H1 (cell line): ENCODE results near the gene CFAP100. TPM values are rescaled to one million over a fixed set of nuclear protein-coding genes. Genes with fewer than 3 reads are reported as not detected.

Experiments used
- CTCF ChIA-PET: fragments of 300-600 bp; sonication (Branson Sonifier 250); formaldehyde crosslinking; loops from one replicate; lab custom pipeline; 2021; ENCODE audit not compliant: partially characterized antibody; lab: Charles Lee
- POLR2A ChIA-PET: fragments of 300-600 bp; sonication (Branson Sonifier 250); formaldehyde crosslinking; loops from one replicate; lab custom pipeline; 2021; ENCODE audit warnings: inconsistent platforms; ENCODE audit not compliant: partially characterized antibody; lab: Charles Lee
- DNase-seq, 2 experiments: peaks; one replicate each; pipeline versions ENCODE4 v3.0.0 to v3.0.0-alpha.2; 2010 to 2022; ENCODE audit warnings: low spot score in 2 of 2, low read depth in 1 of 2, mixed read lengths in 1 of 2
- FAIRE-seq: peaks from 2 replicates; lab custom pipeline; 2011; peaks lifted over from hg19 to GRCh38; lab: Jason Lieb, UNC
- H2AFZ ChIP-seq: 2 replicates; pipeline ENCODE4 v1.8.1; 2012; ENCODE audit warnings: low read length, inconsistent platforms
- H2AK5ac ChIP-seq: 2 replicates; pipeline ENCODE4 v1.6.1; 2013; ENCODE audit warnings: low read depth, low read length
- H2BK120ac ChIP-seq: replicated peaks from 2 replicates; pipeline ENCODE3; 2013; ENCODE audit warnings: low read depth, low read length, inconsistent platforms
- H2BK12ac ChIP-seq: 2 replicates; pipeline ENCODE4 v1.6.1; 2013; ENCODE audit warnings: low read depth, low read length
- H2BK15ac ChIP-seq: 2 replicates; pipeline ENCODE4 v1.6.1; 2013; ENCODE audit warnings: low read length
- H2BK20ac ChIP-seq: 2 replicates; pipeline ENCODE4 v1.6.1; 2013; ENCODE audit warnings: low read length
- H2BK5ac ChIP-seq: 2 replicates; pipeline ENCODE4 v1.6.1; 2013; ENCODE audit warnings: low read depth, low read length
- H3K14ac ChIP-seq: 2 replicates; pipeline ENCODE4 v1.6.1; 2013; ENCODE audit warnings: inconsistent platforms; ENCODE audit not compliant: insufficient read length
- H3K18ac ChIP-seq: 2 replicates; pipeline ENCODE4 v1.6.1; 2013; ENCODE audit warnings: low read length; ENCODE audit errors: extremely low read depth
- H3K23ac ChIP-seq: 2 replicates; pipeline ENCODE4 v1.6.1; 2013; ENCODE audit warnings: inconsistent platforms; ENCODE audit not compliant: insufficient read length
- H3K23me2 ChIP-seq: 2 replicates; pipeline ENCODE4 v1.6.1; 2013; ENCODE audit warnings: low read depth, low read length
- H3K27ac ChIP-seq: 2 replicates; pipeline ENCODE4 v1.6.1; 2011; ENCODE audit warnings: low read depth, low read length, inconsistent platforms
- H3K27me3 ChIP-seq, 4 experiments: replicated peaks in 1 of 4; 1 replicate in 1 of 4; 2 replicates in 3 of 4; pipeline versions ENCODE4 v1.6.1 to v1.8.1; 2011 to 2013; ENCODE audit warnings: low read length in 3 of 4, mild to moderate bottlenecking in 3 of 4, inconsistent platforms in 2 of 4, mixed read lengths in 2 of 4, moderate library complexity in 1 of 4; ENCODE audit not compliant: control insufficient read depth in 3 of 4, insufficient read depth in 3 of 4; ENCODE audit errors: extremely low read depth in 1 of 4
- H3K36me3 ChIP-seq, 4 experiments: 2 replicates each; pipeline versions ENCODE4 v1.6.1 to v1.8.1; 2011 to 2013; ENCODE audit warnings: mild to moderate bottlenecking in 4 of 4, low read length in 3 of 4, moderate library complexity in 2 of 4, control low read depth in 1 of 4, inconsistent platforms in 1 of 4; ENCODE audit not compliant: insufficient read depth in 4 of 4, control insufficient read depth in 2 of 4
- H3K4ac ChIP-seq: replicated peaks from 2 replicates; pipeline ENCODE3; 2013; ENCODE audit warnings: low read length, low read depth, mixed read lengths, inconsistent platforms; ENCODE audit not compliant: insufficient read length
- H3K4me1 ChIP-seq, 4 experiments: replicated peaks in 1 of 4; 1 replicate in 1 of 4; 2 replicates in 3 of 4; pipeline versions ENCODE4 v1.6.1 to v1.8.1; 2011 to 2013; ENCODE audit warnings: low read length in 3 of 4, inconsistent platforms in 2 of 4, mixed read lengths in 1 of 4; ENCODE audit not compliant: insufficient read depth in 4 of 4, control insufficient read depth in 3 of 4
- H3K4me2 ChIP-seq, 2 experiments: 2 replicates each; pipeline versions ENCODE4 v1.6.1 to v1.8.1; 2011 to 2013; ENCODE audit warnings: low read depth in 2 of 2, low read length in 2 of 2, control low read depth in 1 of 2, inconsistent platforms in 1 of 2, mild to moderate bottlenecking in 1 of 2; ENCODE audit not compliant: insufficient read depth in 1 of 2
- H3K4me3 ChIP-seq, 4 experiments: fragments of 200-600, 300-600 bp in 1 of 4; sonication (generic), shearing (Covaris generic), sonication (Bioruptor Twin) in 1 of 4; 2 replicates each; pipeline versions ENCODE4 v1.5.1 to v1.8.1; 2011 to 2016; ENCODE audit warnings: low read length in 4 of 4, low read depth in 3 of 4, control low read depth in 2 of 4, inconsistent platforms in 2 of 4, mild to moderate bottlenecking in 2 of 4, mixed read lengths in 1 of 4, moderate library complexity in 1 of 4; ENCODE audit not compliant: insufficient read depth in 2 of 4; ENCODE audit errors: extremely low read depth in 1 of 4
- H3K56ac ChIP-seq: replicated peaks from 2 replicates; pipeline ENCODE3; 2013; ENCODE audit warnings: low read depth, mild to moderate bottlenecking, mixed read lengths, low read length, inconsistent platforms; ENCODE audit not compliant: insufficient read length
- H3K79me1 ChIP-seq: 2 replicates; pipeline ENCODE4 v1.6.1; 2013; ENCODE audit warnings: low read depth, low read length, control low read depth
- H3K79me2 ChIP-seq, 2 experiments: 2 replicates each; pipeline versions ENCODE4 v1.6.1 to v1.8.1; 2012 to 2013; ENCODE audit warnings: low read length in 2 of 2, mild to moderate bottlenecking in 2 of 2, inconsistent platforms in 1 of 2; ENCODE audit not compliant: insufficient read depth in 2 of 2, control insufficient read depth in 1 of 2
- H3K9ac ChIP-seq, 4 experiments: replicated peaks in 1 of 4; 1 replicate in 1 of 4; 2 replicates in 3 of 4; pipeline versions ENCODE4 v1.6.1 to v1.8.1; 2011 to 2013; ENCODE audit warnings: low read depth in 3 of 4, low read length in 3 of 4, control low read depth in 2 of 4, mild to moderate bottlenecking in 2 of 4, moderate library complexity in 2 of 4, inconsistent platforms in 1 of 4; ENCODE audit errors: extremely low read depth in 1 of 4
- H3K9me3 ChIP-seq, 2 experiments: 2 replicates each; pipeline versions ENCODE4 v1.6.1 to v1.8.1; 2012 to 2013; ENCODE audit warnings: mild to moderate bottlenecking in 2 of 2, moderate library complexity in 2 of 2, control low read depth in 1 of 2, inconsistent platforms in 1 of 2, low read depth in 1 of 2, low read length in 1 of 2, mixed read lengths in 1 of 2; ENCODE audit not compliant: insufficient read depth in 2 of 2
- H4K20me1 ChIP-seq, 2 experiments: replicated peaks in 1 of 2; 2 replicates each; pipeline versions ENCODE3 to v1.8.1; 2011 to 2013; ENCODE audit warnings: inconsistent platforms in 2 of 2, low read length in 2 of 2, mild to moderate bottlenecking in 1 of 2; ENCODE audit not compliant: insufficient read depth in 2 of 2, control insufficient read depth in 1 of 2
- H4K5ac ChIP-seq: 2 replicates; pipeline ENCODE4 v1.6.1; 2013; ENCODE audit warnings: low read length, low read depth, mixed read lengths, inconsistent platforms; ENCODE audit not compliant: insufficient read length
- H4K8ac ChIP-seq: 2 replicates; pipeline ENCODE4 v1.8.0; 2013; ENCODE audit warnings: mild to moderate bottlenecking, moderate library complexity, low read length, inconsistent platforms; ENCODE audit not compliant: insufficient read depth; ENCODE audit errors: extremely low read depth
- H4K91ac ChIP-seq: replicated peaks from 2 replicates; pipeline ENCODE3; 2013; ENCODE audit warnings: low read length, mixed read lengths, inconsistent platforms; ENCODE audit not compliant: insufficient read length
- ASH2L ChIP-seq: fragments of 200-600, 300-600 bp; sonication (generic); IDR thresholded peaks from one replicate; pipeline ENCODE4 v1.7.1; 2017; ENCODE audit warnings: low read length
- BACH1 ChIP-seq: IDR thresholded peaks from 2 replicates; pipeline ENCODE4 v1.6.1; 2012; ENCODE audit warnings: low read length, improper control_type of control experiment
- EGR1 ChIP-seq: IDR thresholded peaks from 2 replicates; pipeline ENCODE4 v1.6.1; 2011; ENCODE audit warnings: low read depth, low read length, borderline replicate concordance
- FOSL1 ChIP-seq: IDR thresholded peaks from 2 replicates; pipeline ENCODE4 v1.6.1; 2011; ENCODE audit warnings: mild to moderate bottlenecking, low read depth, low read length, moderate library complexity; ENCODE audit not compliant: insufficient read depth
- JUND ChIP-seq: IDR thresholded peaks from 2 replicates; pipeline ENCODE4 v1.6.1; 2011; ENCODE audit warnings: mild to moderate bottlenecking, improper control_type of control experiment, low read length
- KDM5A ChIP-seq: fragments of 200-600 bp; IDR thresholded peaks from 2 replicates; pipeline ENCODE4 v1.7.1; 2012; ENCODE audit warnings: mild to moderate bottlenecking, low read length, inconsistent platforms, mixed read lengths
- PHF8 ChIP-seq: fragments of 200-600 bp; sonication (generic); conservative IDR thresholded peaks from 2 replicates; pipeline ENCODE4 v1.7.1; 2012; ENCODE audit warnings: low read depth, mild to moderate bottlenecking, inconsistent platforms, low read length, moderate library complexity
- POLR2AphosphoS5 ChIP-seq: IDR thresholded peaks from 2 replicates; pipeline ENCODE4 v1.6.1; 2011; ENCODE audit warnings: low read depth, low read length
- POU5F1 ChIP-seq: IDR thresholded peaks from 2 replicates; pipeline ENCODE4 v1.6.1; 2011; ENCODE audit warnings: low read depth, mild to moderate bottlenecking, low read length, moderate library complexity
- RNF2 ChIP-seq: fragments of 200-900, 300-1000 bp; sonication (generic); IDR thresholded peaks from 2 replicates; pipeline ENCODE4 v1.7.1; 2016; ENCODE audit warnings: borderline replicate concordance, low read depth, mild to moderate bottlenecking, antibody characterized with exemption, low read length; ENCODE audit not compliant: poor library complexity, severe bottlenecking; ENCODE audit errors: missing control alignments
- SAP30 ChIP-seq: fragments of 300-600 bp; sonication (generic); IDR thresholded peaks from 2 replicates; pipeline ENCODE4 v1.7.1; 2012; ENCODE audit warnings: low read length, moderate library complexity, mild to moderate bottlenecking, inconsistent platforms; ENCODE audit not compliant: insufficient read depth, insufficient replicate concordance
- SRF ChIP-seq: IDR thresholded peaks from 2 replicates; pipeline ENCODE4 v1.6.1; 2011; ENCODE audit warnings: mild to moderate bottlenecking, low read depth, low read length, moderate library complexity
- ZNF274 ChIP-seq: IDR thresholded peaks from 2 replicates; pipeline ENCODE4 v1.7.0; 2012; ENCODE audit warnings: low read length, borderline replicate concordance; ENCODE audit errors: extremely low read depth
- WGBS, 2 experiments: shearing (Covaris generic) in 1 of 2; methylation state at CpG; one replicate each; pipeline versions ENCODE4 v1.1.6 to v1.1.7; 2013 to 2015; ENCODE audit warnings: low lambda C conversion rate in 2 of 2, mixed read lengths in 2 of 2, inconsistent platforms in 1 of 2, low coverage in 1 of 2, missing lambda C conversion rate in 1 of 2; ENCODE audit not compliant: insufficient replicate concordance in 2 of 2, insufficient coverage in 1 of 2, insufficient read length in 1 of 2; ENCODE audit errors: extremely low coverage in 1 of 2, missing lambda C conversion rate in 1 of 2; 5-methylcytosine and 5-hydroxymethylcytosine counted together
- polyA plus RNA-seq, 7 experiments: library from polyadenylated mRNA; depleted of rRNA in 3 of 7; stranded (reverse) in 5 of 7; unstranded in 2 of 7; fragments of >200 nt in 5 of 7; fragments of 200-250 nt in 2 of 7; gene quantifications; 1 replicate in 5 of 7; 2 replicates in 1 of 7; 4 replicates in 1 of 7; pipeline versions ENCODE4 v1.2.1 to v1.2.3, GENCODE V29; 2011 to 2013; ENCODE audit warnings: missing spikeins in 2 of 7, mixed read lengths in 2 of 7
- total RNA-seq: library from RNA; stranded (reverse); fragmentation: NEBNext Ultra II Directional; extraction: Animal tissue kit (Norgen Biotek cat#: 25700); gene quantifications from 2 replicates; pipeline ENCODE4 v1.2.1, GENCODE V29; 2021
- TF ChIP-seq, protein P1 (sequence below): IDR thresholded peaks from 2 replicates; pipeline ENCODE4 v1.6.1; 2012; ENCODE audit warnings: inconsistent platforms

Gene CFAP100
- total and polyA plus RNA-seq, 2 of the 8 experiments (the other 6 are each of a cell fraction or from before 2014, with no cell fraction given), result 0.17 TPM; not detected in 1

DNA sequence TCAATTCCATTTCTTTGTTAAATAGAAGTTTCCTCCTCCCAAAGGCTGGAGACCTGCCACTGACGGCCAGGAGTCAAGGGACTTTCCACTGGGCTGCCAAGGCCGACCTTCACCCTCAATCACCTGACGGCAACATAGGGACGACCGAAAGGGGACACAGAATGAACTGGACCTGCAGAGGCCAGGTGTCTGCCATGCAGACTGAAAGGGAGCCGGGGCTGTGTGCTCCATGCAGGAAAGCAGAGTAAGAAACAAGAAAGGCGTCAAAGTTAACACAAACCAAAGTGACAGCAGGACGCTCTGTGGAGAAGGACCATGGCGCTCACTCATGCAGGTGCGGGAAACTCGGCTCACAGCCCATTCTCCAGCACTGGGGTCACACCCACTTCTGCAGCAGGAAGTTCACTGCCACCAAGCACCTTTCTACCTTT is 54.9 kb downstream of the CFAP100 start:
- H3K56ac ChIP-seq, result no peak overlapping the region
- peaks cover 0 to 7% (median 0%) of the 10 kb centered on the region in 4 experiments; a peak in 3 of 7 replicates for H3K4me1 ChIP-seq
- no peak overlapping the region for H3K9ac ChIP-seq
- H2BK15ac ChIP-seq, result no peak overlapping the region
- H3K4ac ChIP-seq, result no peak overlapping the region
- FAIRE-seq (no peak), DNase-seq (no peak)
- H3K4me2 ChIP-seq, result no peak overlapping the region
- H3K36me3 ChIP-seq, result peaks cover 0 to 12% (median 5%) of the 10 kb centered on the region in 4 experiments; a peak in 6 of 8 replicates
- H3K23ac ChIP-seq, result no peak overlapping the region
- no peak overlapping the region for H2BK5ac ChIP-seq
- H2AK5ac ChIP-seq, result no peak overlapping the region
- no peaks in the 10 kb centered on the region for H3K9me3 ChIP-seq
- H3K14ac ChIP-seq, result no peak overlapping the region
- H4K20me1 ChIP-seq, result peaks cover 3 to 6% of the 10 kb centered on the region in 2 experiments
- ChIA-PET CTCF (no interaction called here), POLR2A (interaction anchor here (1.0 kb wide), 1 partner anchor 12 kb away, joined by 3 read pairs; no protein-coding TSS in a partner anchor)
- no peak overlapping the region for H4K8ac ChIP-seq
- H2BK120ac ChIP-seq, result no peak overlapping the region
- H2BK12ac ChIP-seq, result no peak overlapping the region
- H3K18ac ChIP-seq, result no peak overlapping the region
- no peak overlapping the region for H3K27ac ChIP-seq
- H3K4me3 ChIP-seq, result no peak overlapping the region
- no peaks in the 10 kb centered on the region for H3K27me3 ChIP-seq
- H4K91ac ChIP-seq, result no peak overlapping the region
- 90% methylated on average over 11 of the region's 11 CpGs; no CpG with 5 or more reads in 1 of the 2 experiments for WGBS, 2 experiments
- H4K5ac ChIP-seq, result no peak overlapping the region
- H3K79me2 ChIP-seq, result no peaks in the 10 kb centered on the region; a peak in 2 of 4 replicates
- peaks cover 3% of the 10 kb centered on the region; the same call in 1 of the 2 replicates for H3K79me1 ChIP-seq
- 0 out of 2 replicates have a peak, but pooled peaks cover 2% of the 10 kb centered on the region for H3K23me2 ChIP-seq
- H2BK20ac ChIP-seq, result no peak overlapping the region
- H2AFZ ChIP-seq, result no peak overlapping the region
- TF ChIP-seq FOSL1, result no peak
- TF ChIP-seq KDM5A, result no peak
- no peak for TF ChIP-seq ASH2L
- TF ChIP-seq POU5F1, result no peak
- no peak for TF ChIP-seq POLR2AphosphoS5
- no peak for TF ChIP-seq JUND
- TF ChIP-seq ZNF274, result no peak
- TF ChIP-seq, protein P1, sequence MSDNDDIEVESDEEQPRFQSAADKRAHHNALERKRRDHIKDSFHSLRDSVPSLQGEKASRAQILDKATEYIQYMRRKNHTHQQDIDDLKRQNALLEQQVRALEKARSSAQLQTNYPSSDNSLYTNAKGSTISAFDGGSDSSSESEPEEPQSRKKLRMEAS, result no peak
- TF ChIP-seq SRF, result no peak
- no peak for TF ChIP-seq EGR1
- TF ChIP-seq SAP30, result no peak
- no peak for TF ChIP-seq PHF8
- TF ChIP-seq BACH1, result no peak
- TF ChIP-seq RNF2, result no peak
